HEK293 (cell line): ENCODE data around the gene HOXC10.

ENCODE experiments used
- BCL11B ChIP-seq: fragments of 450-650 bp; formaldehyde crosslinking; IDR thresholded peaks from 2 replicates; pipeline ENCODE4 v1.5.1; 2016; ENCODE audit warnings: low read depth, missing biosample characterization, missing genetic modification characterization
- HOXD13 ChIP-seq: sonication (generic); formaldehyde crosslinking; IDR thresholded peaks from 2 replicates; pipeline ENCODE4 v1.8.0; 2022; ENCODE audit warnings: missing genetic modification reagents, borderline replicate concordance
- KLF16 ChIP-seq: fragments of 450-650 bp; formaldehyde crosslinking; IDR thresholded peaks from 2 replicates; pipeline ENCODE4 v1.5.1; 2017; ENCODE audit warnings: missing biosample characterization, missing genetic modification characterization
- ZBTB7A ChIP-seq: fragments of 450-650 bp; formaldehyde crosslinking; IDR thresholded peaks from 2 replicates; pipeline ENCODE4 v1.5.1; 2016; ENCODE audit warnings: low read depth, missing biosample characterization, missing genetic modification characterization
- ZFP37 ChIP-seq: fragments of 450-650 bp; formaldehyde crosslinking; IDR thresholded peaks from 2 replicates; pipeline ENCODE4 v1.5.1; 2016; ENCODE audit warnings: missing biosample characterization, missing genetic modification characterization
- ZNF133 ChIP-seq: fragments of 450-650 bp; formaldehyde crosslinking; IDR thresholded peaks from 2 replicates; pipeline ENCODE4 v1.5.1; 2016; ENCODE audit warnings: missing biosample characterization, missing genetic modification characterization
- ZNF184 ChIP-seq: fragments of 450-650 bp; IDR thresholded peaks from 2 replicates; pipeline ENCODE4 v1.5.1; 2018; ENCODE audit warnings: missing biosample characterization, mild to moderate bottlenecking, missing genetic modification characterization
- ZNF239 ChIP-seq: fragments of 450-650 bp; formaldehyde crosslinking; IDR thresholded peaks from 2 replicates; pipeline ENCODE4 v1.5.1; 2016; ENCODE audit warnings: missing biosample characterization, missing genetic modification characterization
- ZNF311 ChIP-seq: fragments of 450-650 bp; formaldehyde crosslinking; IDR thresholded peaks from 2 replicates; pipeline ENCODE4 v1.5.1; 2017; ENCODE audit warnings: missing biosample characterization, missing genetic modification characterization, borderline replicate concordance
- ZNF354C ChIP-seq: fragments of 450-650 bp; formaldehyde crosslinking; IDR thresholded peaks from 2 replicates; pipeline ENCODE4 v1.5.1; 2016; ENCODE audit warnings: missing biosample characterization, missing genetic modification characterization, low read depth, borderline replicate concordance
- ZNF366 ChIP-seq: fragments of 450-650 bp; formaldehyde crosslinking; conservative IDR thresholded peaks from 2 replicates; pipeline ENCODE4 v1.5.1; 2016; ENCODE audit warnings: missing biosample characterization, missing genetic modification characterization
- ZNF423 ChIP-seq: fragments of 450-650 bp; formaldehyde crosslinking; IDR thresholded peaks from 2 replicates; pipeline ENCODE4 v1.5.1; 2016; ENCODE audit warnings: missing biosample characterization, missing genetic modification characterization
- ZNF585B ChIP-seq: fragments of 450-650 bp; formaldehyde crosslinking; IDR thresholded peaks from 2 replicates; pipeline ENCODE4 v1.5.1; 2016; ENCODE audit warnings: missing biosample characterization, missing genetic modification characterization
- ZNF747 ChIP-seq: fragments of 450-650 bp; formaldehyde crosslinking; IDR thresholded peaks from 2 replicates; pipeline ENCODE4 v1.5.1; 2016; ENCODE audit warnings: missing biosample characterization, missing genetic modification characterization
- ZNF792 ChIP-seq: fragments of 450-650 bp; formaldehyde crosslinking; IDR thresholded peaks from 2 replicates; pipeline ENCODE4 v1.5.1; 2016; ENCODE audit warnings: missing biosample characterization, missing genetic modification characterization
- ZSCAN16 ChIP-seq: fragments of 450-650 bp; formaldehyde crosslinking; IDR thresholded peaks from 2 replicates; pipeline ENCODE4 v1.5.1; 2016; ENCODE audit warnings: missing biosample characterization, missing genetic modification characterization
- TF ChIP-seq, protein P1 (sequence below): fragments of 450-650 bp; formaldehyde crosslinking; IDR thresholded peaks from 2 replicates; pipeline ENCODE4 v1.5.1; 2016; ENCODE audit warnings: missing biosample characterization, missing genetic modification characterization
- TF ChIP-seq, protein P2 (sequence below): fragments of 450-650 bp; IDR thresholded peaks from 2 replicates; pipeline ENCODE4 v1.5.1; 2018; ENCODE audit warnings: missing biosample characterization, missing genetic modification characterization
- TF ChIP-seq, protein P3 (sequence below): fragments of 450-650 bp; formaldehyde crosslinking; IDR thresholded peaks from 2 replicates; pipeline ENCODE4 v1.5.1; 2016; ENCODE audit warnings: missing biosample characterization, missing genetic modification characterization, low read depth
- TF ChIP-seq, protein P4 (sequence below): fragments of 450-650 bp; formaldehyde crosslinking; IDR thresholded peaks from 2 replicates; pipeline ENCODE4 v1.5.1; 2016; ENCODE audit warnings: missing biosample characterization, missing genetic modification characterization
- TF ChIP-seq, protein P5 (sequence below): fragments of 450-650 bp; formaldehyde crosslinking; IDR thresholded peaks from 2 replicates; pipeline ENCODE4 v1.5.1; 2016; ENCODE audit warnings: missing biosample characterization, missing genetic modification characterization
- TF ChIP-seq, protein P6 (sequence below): fragments of 450-650 bp; formaldehyde crosslinking; IDR thresholded peaks from 2 replicates; pipeline ENCODE4 v1.5.1; 2016; ENCODE audit warnings: missing biosample characterization, missing genetic modification characterization
- TF ChIP-seq, protein P7 (sequence below): fragments of 450-650 bp; formaldehyde crosslinking; IDR thresholded peaks from 2 replicates; pipeline ENCODE4 v1.5.1; 2016; ENCODE audit warnings: missing biosample characterization, missing genetic modification characterization
- TF ChIP-seq, protein P8 (sequence below): fragments of 450-650 bp; formaldehyde crosslinking; IDR thresholded peaks from 2 replicates; pipeline ENCODE4 v1.5.1; 2016; ENCODE audit warnings: missing biosample characterization, missing genetic modification characterization

The HOXC10 gene

DNA sequence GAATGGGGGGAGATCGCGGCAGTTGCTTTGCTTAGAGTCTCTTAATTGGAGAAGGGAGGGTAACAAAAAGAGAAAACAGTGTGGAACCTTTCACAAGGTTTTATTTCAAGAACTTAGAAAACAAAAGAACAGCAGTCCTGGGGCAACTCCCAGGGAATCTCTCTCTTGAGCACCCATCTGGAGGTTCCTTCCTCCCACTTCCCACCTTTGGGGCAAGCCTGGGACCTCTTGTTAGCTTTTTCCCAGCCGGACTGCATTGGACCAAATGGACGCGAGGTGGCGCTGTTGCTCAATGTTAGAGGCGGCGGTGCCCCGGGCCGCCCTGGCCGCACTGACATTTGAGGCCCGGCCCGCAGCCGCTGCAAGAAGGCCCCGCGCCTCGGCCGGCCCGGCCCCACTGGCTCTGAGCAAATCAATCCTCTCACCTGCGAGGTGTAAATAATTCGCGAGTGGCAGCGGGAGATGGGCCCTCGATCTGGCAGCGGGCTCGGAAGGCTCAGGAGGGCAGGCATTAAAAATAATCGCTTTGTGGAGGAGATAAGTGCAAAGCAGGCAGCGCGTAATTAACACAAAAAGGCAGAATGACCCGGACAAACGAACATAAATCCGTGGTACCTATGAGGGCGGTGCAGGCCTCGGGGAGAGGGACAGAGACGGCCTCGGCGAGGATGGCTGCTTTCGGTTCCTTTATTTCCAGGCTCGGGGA, 21.1 kb downstream of the HOXC10 start (continued):
- TF ChIP-seq, protein P1, sequence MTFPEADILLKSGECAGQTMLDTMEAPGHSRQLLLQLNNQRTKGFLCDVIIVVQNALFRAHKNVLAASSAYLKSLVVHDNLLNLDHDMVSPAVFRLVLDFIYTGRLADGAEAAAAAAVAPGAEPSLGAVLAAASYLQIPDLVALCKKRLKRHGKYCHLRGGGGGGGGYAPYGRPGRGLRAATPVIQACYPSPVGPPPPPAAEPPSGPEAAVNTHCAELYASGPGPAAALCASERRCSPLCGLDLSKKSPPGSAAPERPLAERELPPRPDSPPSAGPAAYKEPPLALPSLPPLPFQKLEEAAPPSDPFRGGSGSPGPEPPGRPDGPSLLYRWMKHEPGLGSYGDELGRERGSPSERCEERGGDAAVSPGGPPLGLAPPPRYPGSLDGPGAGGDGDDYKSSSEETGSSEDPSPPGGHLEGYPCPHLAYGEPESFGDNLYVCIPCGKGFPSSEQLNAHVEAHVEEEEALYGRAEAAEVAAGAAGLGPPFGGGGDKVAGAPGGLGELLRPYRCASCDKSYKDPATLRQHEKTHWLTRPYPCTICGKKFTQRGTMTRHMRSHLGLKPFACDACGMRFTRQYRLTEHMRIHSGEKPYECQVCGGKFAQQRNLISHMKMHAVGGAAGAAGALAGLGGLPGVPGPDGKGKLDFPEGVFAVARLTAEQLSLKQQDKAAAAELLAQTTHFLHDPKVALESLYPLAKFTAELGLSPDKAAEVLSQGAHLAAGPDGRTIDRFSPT (tag by site-specific recombination), result no peak
- TF ChIP-seq, protein P2, sequence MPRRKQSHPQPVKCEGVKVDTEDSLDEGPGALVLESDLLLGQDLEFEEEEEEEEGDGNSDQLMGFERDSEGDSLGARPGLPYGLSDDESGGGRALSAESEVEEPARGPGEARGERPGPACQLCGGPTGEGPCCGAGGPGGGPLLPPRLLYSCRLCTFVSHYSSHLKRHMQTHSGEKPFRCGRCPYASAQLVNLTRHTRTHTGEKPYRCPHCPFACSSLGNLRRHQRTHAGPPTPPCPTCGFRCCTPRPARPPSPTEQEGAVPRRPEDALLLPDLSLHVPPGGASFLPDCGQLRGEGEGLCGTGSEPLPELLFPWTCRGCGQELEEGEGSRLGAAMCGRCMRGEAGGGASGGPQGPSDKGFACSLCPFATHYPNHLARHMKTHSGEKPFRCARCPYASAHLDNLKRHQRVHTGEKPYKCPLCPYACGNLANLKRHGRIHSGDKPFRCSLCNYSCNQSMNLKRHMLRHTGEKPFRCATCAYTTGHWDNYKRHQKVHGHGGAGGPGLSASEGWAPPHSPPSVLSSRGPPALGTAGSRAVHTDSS (tag by site-specific recombination), result no peak
- TF ChIP-seq, protein P3, sequence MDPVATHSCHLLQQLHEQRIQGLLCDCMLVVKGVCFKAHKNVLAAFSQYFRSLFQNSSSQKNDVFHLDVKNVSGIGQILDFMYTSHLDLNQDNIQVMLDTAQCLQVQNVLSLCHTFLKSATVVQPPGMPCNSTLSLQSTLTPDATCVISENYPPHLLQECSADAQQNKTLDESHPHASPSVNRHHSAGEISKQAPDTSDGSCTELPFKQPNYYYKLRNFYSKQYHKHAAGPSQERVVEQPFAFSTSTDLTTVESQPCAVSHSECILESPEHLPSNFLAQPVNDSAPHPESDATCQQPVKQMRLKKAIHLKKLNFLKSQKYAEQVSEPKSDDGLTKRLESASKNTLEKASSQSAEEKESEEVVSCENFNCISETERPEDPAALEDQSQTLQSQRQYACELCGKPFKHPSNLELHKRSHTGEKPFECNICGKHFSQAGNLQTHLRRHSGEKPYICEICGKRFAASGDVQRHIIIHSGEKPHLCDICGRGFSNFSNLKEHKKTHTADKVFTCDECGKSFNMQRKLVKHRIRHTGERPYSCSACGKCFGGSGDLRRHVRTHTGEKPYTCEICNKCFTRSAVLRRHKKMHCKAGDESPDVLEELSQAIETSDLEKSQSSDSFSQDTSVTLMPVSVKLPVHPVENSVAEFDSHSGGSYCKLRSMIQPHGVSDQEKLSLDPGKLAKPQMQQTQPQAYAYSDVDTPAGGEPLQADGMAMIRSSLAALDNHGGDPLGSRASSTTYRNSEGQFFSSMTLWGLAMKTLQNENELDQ (tag by site-specific recombination), result no peak
- TF ChIP-seq ZNF239 (no peak), HOXD13 (CRISPR knock-in tag) (no peak), ZNF747 (tag by site-specific recombination) (no peak), ZSCAN16 (tag by site-specific recombination) (no peak), ZFP37 (tag by site-specific recombination) (no peak), ZNF585B (tag by site-specific recombination) (no peak), KLF16 (tag by site-specific recombination) (no peak; the same call in 1 of the 2 replicates), ZBTB7A (tag by site-specific recombination) (no peak), BCL11B (peak; percentile 91; the same call in 1 of the 2 replicates), ZNF311 (no peak), ZNF792 (tag by site-specific recombination) (no peak), ZNF366 (tag by site-specific recombination) (no peak), ZNF354C (no peak), ZNF423 (tag by site-specific recombination) (0 out of 2 replicates have a peak, but pooled peaks have one; percentile 33), ZNF184 (0 out of 2 replicates have a peak, but pooled peaks have one; percentile 62), ZNF133 (tag by site-specific recombination) (no peak)
- TF ChIP-seq, protein P4, sequence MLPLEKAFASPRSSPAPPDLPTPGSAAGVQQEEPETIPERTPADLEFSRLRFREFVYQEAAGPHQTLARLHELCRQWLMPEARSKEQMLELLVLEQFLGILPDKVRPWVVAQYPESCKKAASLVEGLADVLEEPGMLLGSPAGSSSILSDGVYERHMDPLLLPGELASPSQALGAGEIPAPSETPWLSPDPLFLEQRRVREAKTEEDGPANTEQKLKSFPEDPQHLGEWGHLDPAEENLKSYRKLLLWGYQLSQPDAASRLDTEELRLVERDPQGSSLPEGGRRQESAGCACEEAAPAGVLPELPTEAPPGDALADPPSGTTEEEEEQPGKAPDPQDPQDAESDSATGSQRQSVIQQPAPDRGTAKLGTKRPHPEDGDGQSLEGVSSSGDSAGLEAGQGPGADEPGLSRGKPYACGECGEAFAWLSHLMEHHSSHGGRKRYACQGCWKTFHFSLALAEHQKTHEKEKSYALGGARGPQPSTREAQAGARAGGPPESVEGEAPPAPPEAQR (tag by site-specific recombination), result no peak
- TF ChIP-seq, protein P5, sequence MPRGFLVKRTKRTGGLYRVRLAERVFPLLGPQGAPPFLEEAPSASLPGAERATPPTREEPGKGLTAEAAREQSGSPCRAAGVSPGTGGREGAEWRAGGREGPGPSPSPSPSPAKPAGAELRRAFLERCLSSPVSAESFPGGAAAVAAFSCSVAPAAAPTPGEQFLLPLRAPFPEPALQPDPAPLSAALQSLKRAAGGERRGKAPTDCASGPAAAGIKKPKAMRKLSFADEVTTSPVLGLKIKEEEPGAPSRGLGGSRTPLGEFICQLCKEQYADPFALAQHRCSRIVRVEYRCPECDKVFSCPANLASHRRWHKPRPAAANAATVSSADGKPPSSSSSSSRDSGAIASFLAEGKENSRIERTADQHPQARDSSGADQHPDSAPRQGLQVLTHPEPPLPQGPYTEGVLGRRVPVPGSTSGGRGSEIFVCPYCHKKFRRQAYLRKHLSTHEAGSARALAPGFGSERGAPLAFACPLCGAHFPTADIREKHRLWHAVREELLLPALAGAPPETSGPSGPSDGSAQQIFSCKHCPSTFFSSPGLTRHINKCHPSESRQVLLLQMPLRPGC (tag by site-specific recombination), result no peak
- TF ChIP-seq, protein P6, sequence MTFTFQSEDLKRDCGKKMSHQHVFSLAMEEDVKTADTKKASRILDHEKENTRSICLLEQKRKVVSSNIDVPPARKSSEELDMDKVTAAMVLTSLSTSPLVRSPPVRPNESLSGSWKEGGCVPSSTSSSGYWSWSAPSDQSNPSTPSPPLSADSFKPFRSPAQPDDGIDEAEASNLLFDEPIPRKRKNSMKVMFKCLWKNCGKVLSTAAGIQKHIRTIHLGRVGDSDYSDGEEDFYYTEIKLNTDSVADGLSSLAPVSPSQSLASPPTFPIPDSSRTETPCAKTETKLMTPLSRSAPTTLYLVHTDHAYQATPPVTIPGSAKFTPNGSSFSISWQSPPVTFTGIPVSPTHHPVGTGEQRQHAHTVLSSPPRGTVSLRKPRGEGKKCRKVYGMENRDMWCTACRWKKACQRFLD (tag by site-specific recombination), result no peak
- TF ChIP-seq, protein P7, sequence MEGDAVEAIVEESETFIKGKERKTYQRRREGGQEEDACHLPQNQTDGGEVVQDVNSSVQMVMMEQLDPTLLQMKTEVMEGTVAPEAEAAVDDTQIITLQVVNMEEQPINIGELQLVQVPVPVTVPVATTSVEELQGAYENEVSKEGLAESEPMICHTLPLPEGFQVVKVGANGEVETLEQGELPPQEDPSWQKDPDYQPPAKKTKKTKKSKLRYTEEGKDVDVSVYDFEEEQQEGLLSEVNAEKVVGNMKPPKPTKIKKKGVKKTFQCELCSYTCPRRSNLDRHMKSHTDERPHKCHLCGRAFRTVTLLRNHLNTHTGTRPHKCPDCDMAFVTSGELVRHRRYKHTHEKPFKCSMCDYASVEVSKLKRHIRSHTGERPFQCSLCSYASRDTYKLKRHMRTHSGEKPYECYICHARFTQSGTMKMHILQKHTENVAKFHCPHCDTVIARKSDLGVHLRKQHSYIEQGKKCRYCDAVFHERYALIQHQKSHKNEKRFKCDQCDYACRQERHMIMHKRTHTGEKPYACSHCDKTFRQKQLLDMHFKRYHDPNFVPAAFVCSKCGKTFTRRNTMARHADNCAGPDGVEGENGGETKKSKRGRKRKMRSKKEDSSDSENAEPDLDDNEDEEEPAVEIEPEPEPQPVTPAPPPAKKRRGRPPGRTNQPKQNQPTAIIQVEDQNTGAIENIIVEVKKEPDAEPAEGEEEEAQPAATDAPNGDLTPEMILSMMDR, result peak; percentile 88
- TF ChIP-seq, protein P8, sequence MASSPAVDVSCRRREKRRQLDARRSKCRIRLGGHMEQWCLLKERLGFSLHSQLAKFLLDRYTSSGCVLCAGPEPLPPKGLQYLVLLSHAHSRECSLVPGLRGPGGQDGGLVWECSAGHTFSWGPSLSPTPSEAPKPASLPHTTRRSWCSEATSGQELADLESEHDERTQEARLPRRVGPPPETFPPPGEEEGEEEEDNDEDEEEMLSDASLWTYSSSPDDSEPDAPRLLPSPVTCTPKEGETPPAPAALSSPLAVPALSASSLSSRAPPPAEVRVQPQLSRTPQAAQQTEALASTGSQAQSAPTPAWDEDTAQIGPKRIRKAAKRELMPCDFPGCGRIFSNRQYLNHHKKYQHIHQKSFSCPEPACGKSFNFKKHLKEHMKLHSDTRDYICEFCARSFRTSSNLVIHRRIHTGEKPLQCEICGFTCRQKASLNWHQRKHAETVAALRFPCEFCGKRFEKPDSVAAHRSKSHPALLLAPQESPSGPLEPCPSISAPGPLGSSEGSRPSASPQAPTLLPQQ (tag by site-specific recombination), result peak; percentile 77; the same call in 1 of the 2 replicates
